Keratinocyte (primary cell): ENCODE results near the gene SYNJ2. TPM values are rescaled to one million over a fixed set of nuclear protein-coding genes. Genes with fewer than 3 reads are reported as not detected.

ENCODE experiments used
- DNase-seq: peaks from one replicate; pipeline ENCODE4 v3.0.0-alpha.2; 2011; ENCODE audit warnings: low read depth, missing footprints, low spot score
- FAIRE-seq: peaks from 2 replicates; lab custom pipeline; 2011; peaks lifted over from hg19 to GRCh38; lab: Jason Lieb, UNC
- H2AFZ ChIP-seq: 2 replicates; pipeline ENCODE4 v1.6.0; 2012; ENCODE audit warnings: low read length, control low read depth, inconsistent platforms; ENCODE audit not compliant: control insufficient read depth
- H3K27ac ChIP-seq: 2 replicates; pipeline ENCODE4 v1.5.1; 2011; ENCODE audit warnings: low read length; ENCODE audit not compliant: control insufficient read depth, insufficient read depth
- H3K27me3 ChIP-seq: 3 replicates; pipeline ENCODE4 v1.6.0; 2011; ENCODE audit warnings: low read length; ENCODE audit not compliant: control insufficient read depth, insufficient read depth; ENCODE audit errors: extremely low read depth
- H3K36me3 ChIP-seq, 2 experiments: 2 replicates in 1 of 2; 3 replicates in 1 of 2; pipeline ENCODE4 v1.5.1; 2011; ENCODE audit warnings: low read length in 2 of 2, mild to moderate bottlenecking in 1 of 2; ENCODE audit not compliant: control insufficient read depth in 2 of 2, insufficient read depth in 2 of 2; ENCODE audit errors: extremely low read depth in 1 of 2
- H3K4me1 ChIP-seq: 3 replicates; pipeline ENCODE4 v1.5.1; 2011; ENCODE audit warnings: low read length; ENCODE audit not compliant: control insufficient read depth, insufficient read depth; ENCODE audit errors: extremely low read depth
- H3K4me2 ChIP-seq: 3 replicates; pipeline ENCODE4 v1.6.0; 2011; ENCODE audit warnings: low read depth, low read length; ENCODE audit not compliant: control insufficient read depth, insufficient read depth; ENCODE audit errors: extremely low read depth
- H3K4me3 ChIP-seq, 3 experiments: fragments of 200-600 bp in 1 of 3; sonication (generic) in 1 of 3; 2 replicates in 2 of 3; 3 replicates in 1 of 3; pipeline ENCODE4 v1.5.1; 2011 to 2016; ENCODE audit warnings: low read length in 3 of 3, mild to moderate bottlenecking in 3 of 3, control low read depth in 2 of 3, inconsistent platforms in 1 of 3, low read depth in 1 of 3, mixed read lengths in 1 of 3, mixed run types in 1 of 3, moderate library complexity in 1 of 3; ENCODE audit not compliant: control insufficient read depth in 2 of 3, insufficient read depth in 2 of 3; ENCODE audit errors: extremely low read depth in 1 of 3
- H3K79me2 ChIP-seq: 2 replicates; pipeline ENCODE4 v1.6.0; 2012; ENCODE audit warnings: low read length; ENCODE audit not compliant: control insufficient read depth, insufficient read depth
- H3K9ac ChIP-seq: 3 replicates; pipeline ENCODE4 v1.6.0; 2011; ENCODE audit warnings: low read length; ENCODE audit not compliant: control insufficient read depth, insufficient read depth; ENCODE audit errors: extremely low read depth
- H3K9me1 ChIP-seq: 3 replicates; pipeline ENCODE4 v1.6.0; 2011; ENCODE audit warnings: low read length; ENCODE audit not compliant: control insufficient read depth, insufficient read depth; ENCODE audit errors: extremely low read depth
- H3K9me3 ChIP-seq: 2 replicates; pipeline ENCODE4 v1.5.1; 2012; ENCODE audit warnings: low read depth, low read length; ENCODE audit not compliant: control insufficient read depth
- H4K20me1 ChIP-seq: 3 replicates; pipeline ENCODE4 v1.6.0; 2011; ENCODE audit warnings: low read length; ENCODE audit not compliant: control insufficient read depth, insufficient read depth; ENCODE audit errors: extremely low read depth
- CTCF ChIP-seq, 3 experiments: IDR thresholded peaks in 1 of 3; conservative IDR thresholded peaks in 1 of 3; optimal IDR thresholded peaks in 1 of 3; 2 replicates in 2 of 3; 3 replicates in 1 of 3; pipeline versions ENCODE3 to v1.5.1; 2011; ENCODE audit warnings: low read length in 3 of 3, mild to moderate bottlenecking in 3 of 3, moderate library complexity in 2 of 3, control low read depth in 1 of 3, inconsistent platforms in 1 of 3; ENCODE audit not compliant: insufficient read depth in 2 of 3; ENCODE audit errors: extremely low read depth in 1 of 3
- EZH2 ChIP-seq: IDR thresholded peaks from one replicate; pipeline ENCODE4 v1.6.1; 2012; ENCODE audit warnings: inconsistent platforms, mild to moderate bottlenecking, low read length, moderate library complexity
- dilution Hi-C: fragments of 300-500 bp; cut with MboI; formaldehyde crosslinking; loops from one replicate; pipeline ENCODE4 v1.7.0; 2020; ENCODE audit warnings: low sequenced_read_pairs; ENCODE audit not compliant: extremely low pct_ligation_motif_present
- polyA plus RNA-seq, 5 experiments: library from polyadenylated mRNA; depleted of rRNA in 3 of 5; stranded (reverse) in 3 of 5; stranded (forward) in 1 of 5; unstranded in 1 of 5; fragments of >200 nt; gene quantifications; 1 replicate in 1 of 5; 2 replicates in 3 of 5; 3 replicates in 1 of 5; pipeline versions ENCODE4 v1.2.1 to v1.2.3, GENCODE V29; 2011 to 2012; ENCODE audit warnings: missing spikeins in 2 of 5, low read depth in 1 of 5, low replicate concordance in 1 of 5

SYNJ2 gene
- polyA plus RNA-seq, 1 donor (not counting 4 experiments of a cell fraction or from before 2014, with no cell fraction given): 8.6 TPM

GRCh38 chr6:158024566-158025297 is 43.1 kb downstream of the SYNJ2 start:
- FAIRE-seq: no peak
- H3K9me1 ChIP-seq: no peaks in the 10 kb centered on the region
- H3K27ac ChIP-seq: no peak overlapping the region
- H3K79me2 ChIP-seq: peaks cover 4% of the 10 kb centered on the region
- H3K9me3 ChIP-seq: no peaks in the 10 kb centered on the region
- H3K4me1 ChIP-seq: peaks cover 13% of the 10 kb centered on the region
- H2AFZ ChIP-seq: no peak overlapping the region
- no peak overlapping the region for H3K9ac ChIP-seq
- TF ChIP-seq CTCF (optimal IDR thresholded peaks at IDR 0.05 in 1 of 3, IDR thresholded peaks at IDR 0.05 in 1 of 3, conservative IDR thresholded peaks at IDR 0.05 in 1 of 3; ENCODE audit: extremely low read depth in 1 of 3, insufficient read depth in 2 of 3, low read length in 3 of 3) (no peak), EZH2 (no peak)
- no peaks in the 10 kb centered on the region for H3K27me3 ChIP-seq
- H3K4me3 ChIP-seq: no peak overlapping the region
- no peak overlapping the region for H3K4me2 ChIP-seq
- DNase-seq: no peak
- peaks cover 0 to 2% of the 10 kb centered on the region in 2 experiments for H3K36me3 ChIP-seq
- no peaks in the 10 kb centered on the region for H4K20me1 ChIP-seq
- dilution Hi-C loops: no loop called here

DNA sequence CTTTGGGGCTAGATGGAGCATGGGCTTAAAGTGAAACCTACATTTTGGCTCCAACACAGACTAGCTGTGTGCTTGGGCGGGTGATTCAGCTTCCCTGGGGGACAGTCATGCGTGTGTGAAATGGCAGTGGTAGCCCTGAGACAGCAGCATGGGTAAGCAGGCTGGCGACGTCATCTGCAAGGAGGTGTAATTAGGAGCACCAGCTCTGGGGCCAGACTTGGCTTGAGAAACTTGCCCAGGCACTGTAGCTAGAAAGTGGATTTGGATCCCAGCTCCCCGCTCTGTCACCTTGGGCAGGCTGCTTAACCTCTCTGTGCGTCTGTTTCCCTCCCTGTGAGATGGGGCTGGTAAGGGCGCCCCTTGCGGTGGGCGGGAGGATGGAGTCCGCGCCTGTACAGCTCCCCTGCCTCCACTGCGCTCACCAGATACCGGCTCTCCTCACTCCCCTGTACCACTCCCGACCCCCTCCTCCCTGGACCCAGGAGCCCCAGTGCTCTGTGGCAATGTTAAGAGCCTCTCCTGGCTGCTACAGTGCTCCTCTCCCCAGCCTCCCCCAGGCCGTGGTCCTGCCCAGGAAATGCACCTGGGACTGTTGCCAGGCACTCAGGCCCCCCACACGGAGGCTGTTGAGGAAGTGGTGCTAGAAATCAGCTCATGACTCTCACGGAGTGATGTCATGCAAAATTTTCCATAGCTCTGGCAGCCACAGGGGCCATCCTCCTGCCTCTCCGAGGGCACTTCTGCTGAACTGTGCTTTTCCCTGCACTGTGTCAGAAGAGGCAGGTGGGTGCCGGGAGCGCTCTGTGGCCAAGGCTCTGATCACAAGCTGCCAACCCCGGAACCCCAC is 44.6 kb downstream of the SYNJ2 start:
- dilution Hi-C loops: no loop called here

More for the DNA sequence above, 44.6 kb downstream of the SYNJ2 start:
- no peaks in the 10 kb centered on the region for H3K27me3 ChIP-seq
- H3K9ac ChIP-seq: peak overlapping the region; percentile 53
- peak; percentile 48 for FAIRE-seq
- peaks cover 4% of the 10 kb centered on the region for H3K79me2 ChIP-seq
- no peak for DNase-seq
- H2AFZ ChIP-seq: no peak overlapping the region
- peaks cover 0 to 6% of the 10 kb centered on the region in 2 experiments for H3K36me3 ChIP-seq
- peak overlapping the region; percentile 65 for H3K27ac ChIP-seq
- H3K4me3 ChIP-seq: peak overlapping the region in 1 of 3 experiments; percentile 19
- TF ChIP-seq EZH2 (no peak), CTCF (optimal IDR thresholded peaks at IDR 0.05 in 1 of 3, IDR thresholded peaks at IDR 0.05 in 1 of 3, conservative IDR thresholded peaks at IDR 0.05 in 1 of 3; ENCODE audit: extremely low read depth in 1 of 3, insufficient read depth in 2 of 3, low read length in 3 of 3) (peak in 1 of 3 experiments; percentile 53)
- H3K9me3 ChIP-seq: no peaks in the 10 kb centered on the region
- peaks cover 20% of the 10 kb centered on the region for H3K4me1 ChIP-seq
- H4K20me1 ChIP-seq: no peaks in the 10 kb centered on the region
- peak overlapping the region; percentile 41 for H3K4me2 ChIP-seq
- no peaks in the 10 kb centered on the region for H3K9me1 ChIP-seq
